ENCODE results near the gene TUBB8.
"Not testable (repeated sequence)": the region's sequence is repeated elsewhere in the genome, so short reads cannot be mapped to it uniquely, and the experiment has no call there.

- TF ChIP-seq, protein P1, sequence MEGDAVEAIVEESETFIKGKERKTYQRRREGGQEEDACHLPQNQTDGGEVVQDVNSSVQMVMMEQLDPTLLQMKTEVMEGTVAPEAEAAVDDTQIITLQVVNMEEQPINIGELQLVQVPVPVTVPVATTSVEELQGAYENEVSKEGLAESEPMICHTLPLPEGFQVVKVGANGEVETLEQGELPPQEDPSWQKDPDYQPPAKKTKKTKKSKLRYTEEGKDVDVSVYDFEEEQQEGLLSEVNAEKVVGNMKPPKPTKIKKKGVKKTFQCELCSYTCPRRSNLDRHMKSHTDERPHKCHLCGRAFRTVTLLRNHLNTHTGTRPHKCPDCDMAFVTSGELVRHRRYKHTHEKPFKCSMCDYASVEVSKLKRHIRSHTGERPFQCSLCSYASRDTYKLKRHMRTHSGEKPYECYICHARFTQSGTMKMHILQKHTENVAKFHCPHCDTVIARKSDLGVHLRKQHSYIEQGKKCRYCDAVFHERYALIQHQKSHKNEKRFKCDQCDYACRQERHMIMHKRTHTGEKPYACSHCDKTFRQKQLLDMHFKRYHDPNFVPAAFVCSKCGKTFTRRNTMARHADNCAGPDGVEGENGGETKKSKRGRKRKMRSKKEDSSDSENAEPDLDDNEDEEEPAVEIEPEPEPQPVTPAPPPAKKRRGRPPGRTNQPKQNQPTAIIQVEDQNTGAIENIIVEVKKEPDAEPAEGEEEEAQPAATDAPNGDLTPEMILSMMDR (IDR thresholded peaks at IDR 0.05; ENCODE audit: insufficient read depth, low read length, poor library complexity, severe bottlenecking): not testable (repeated sequence)
- not testable (repeated sequence) for TF ChIP-seq EZH2phosphoT487 (conservative IDR thresholded peaks at IDR 0.05; ENCODE audit: low read length)
These were observed 35.8 kb downstream of the TUBB8 start for GRCh38 chr10:13315-13635.

Data from SU-DHL-6 (cell line).